GM18517 (cell line): ENCODE results near the gene NME3.

ENCODE experiments used
- ATAC-seq: cut with Tn5 transposase; IDR thresholded peaks from one replicate; pipeline ENCODE4 v1.9.1; 2021; ENCODE audit warnings: mild to moderate bottlenecking, moderate library complexity; ENCODE audit not compliant: unreplicated experiment

Gene NME3

DNA sequence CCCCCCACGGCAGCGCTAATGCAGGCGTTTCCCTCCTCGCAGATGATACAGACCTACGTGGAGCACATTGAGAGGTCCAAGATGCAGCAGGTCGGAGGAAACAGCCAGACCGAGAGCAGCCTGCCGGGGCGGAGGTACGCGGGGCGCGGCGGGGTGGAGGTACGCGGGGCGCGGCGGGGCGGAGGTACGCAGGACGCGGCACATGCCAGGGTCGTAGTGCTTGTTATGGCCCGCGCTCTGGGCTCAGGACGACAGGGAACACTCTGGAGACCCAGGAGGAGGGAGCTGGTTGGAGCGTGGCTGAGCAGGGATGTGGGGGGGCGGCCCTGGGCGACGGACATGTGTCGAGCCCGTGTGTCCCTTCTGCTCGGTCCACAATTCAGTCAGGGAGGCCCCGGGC is 41.9 kb downstream of the NME3 start:
- no peak for ATAC-seq

- ATAC-seq, result no peak
These were observed 42.3 kb downstream of the NME3 start for GRCh38 chr16:1729026-1729425.

- no peak for ATAC-seq
These were observed 43.4 kb downstream of the NME3 start for GRCh38 chr16:1727651-1728624.

GRCh38 chr16:1726661-1727502 is 44.5 kb downstream of the NME3 start:
- no peak for ATAC-seq

DNA sequence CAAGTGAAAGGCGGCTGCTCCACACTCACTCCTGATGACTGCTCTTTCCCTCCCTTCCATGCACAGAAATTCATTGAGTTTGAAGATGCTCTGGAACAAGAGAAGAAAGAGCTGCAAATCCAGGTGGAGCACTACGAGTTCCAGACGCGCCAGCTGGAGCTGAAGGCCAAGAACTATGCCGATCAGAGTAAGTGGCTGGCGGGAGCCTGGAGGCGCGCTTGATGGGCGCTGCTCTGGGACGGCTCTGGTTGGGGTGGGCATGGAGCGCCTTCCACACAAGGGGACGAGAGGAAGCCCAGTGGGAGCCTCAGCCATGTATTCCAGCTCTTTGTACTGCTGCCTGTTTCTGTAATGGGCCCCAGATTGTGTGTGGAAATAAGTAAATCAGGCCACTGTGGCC is 46.9 kb downstream of the NME3 start:
- ATAC-seq, result no peak

GRCh38 chr16:1723450-1724147 is 47.7 kb downstream of the NME3 start:
- ATAC-seq, result no peak

DNA sequence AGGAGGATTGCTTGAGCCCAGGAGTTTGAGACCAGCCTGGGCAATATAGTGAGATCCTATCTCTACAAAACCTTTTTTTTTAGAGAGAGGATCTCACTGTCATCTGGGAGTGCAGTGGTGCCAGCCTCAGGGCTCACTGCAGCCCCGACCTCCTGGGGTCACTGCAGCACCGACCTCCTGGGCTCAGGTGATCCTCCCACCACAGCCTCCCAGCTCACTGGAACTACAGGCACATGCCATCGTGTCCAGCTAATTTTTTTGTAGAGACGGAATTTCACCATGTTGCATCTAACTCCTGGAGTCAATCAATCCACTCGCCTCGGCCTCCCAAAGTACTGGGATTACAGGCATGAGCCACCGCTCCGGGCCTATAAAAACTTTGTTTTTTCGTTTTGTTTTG is 50.0 kb downstream of the NME3 start:
- ATAC-seq, result no peak
